ENCODE results near the gene BRWD1.

The BRWD1 gene

GRCh38 chr21:39336457-39337008 lies 23.1 kb upstream of the BRWD1 start:
- intact Hi-C loops (cut with DNase I), result no loop called here
- no peak for DNase-seq

- DNase-seq, result no peak
- intact Hi-C loops (cut with DNase I), result no loop called here
Measured at GRCh38 chr21:39334611-39335010, 21.2 kb upstream of the BRWD1 start.

GRCh38 chr21:39332175-39332574 lies 18.7 kb upstream of the BRWD1 start:
- intact Hi-C loops (cut with DNase I), result no loop called here
- DNase-seq, result no peak

GRCh38 chr21:39330001-39330400 lies 16.6 kb upstream of the BRWD1 start:
- peak in 1 of 42 donors; percentile 39 for DNase-seq
- intact Hi-C loops (cut with DNase I), result no loop called here

GRCh38 chr21:39327727-39328126 lies 14.3 kb upstream of the BRWD1 start:
- intact Hi-C loops (cut with DNase I), result no loop called here

GRCh38 chr21:39326607-39327307 lies 13.3 kb upstream of the BRWD1 start:
- intact Hi-C loops (cut with DNase I), result no loop called here
- DNase-seq, result peak in 1 of 42 donors; percentile 17

More at GRCh38 chr21:39327727-39328126, 14.3 kb upstream of the BRWD1 start:
- no peak for DNase-seq

GRCh38 chr21:39325458-39325857 lies 12.0 kb upstream of the BRWD1 start:
- DNase-seq, result peak in 1 of 42 donors; percentile 16
- intact Hi-C loops (cut with DNase I), result no loop called here

- DNase-seq, result no peak
- intact Hi-C loops (cut with DNase I), result no loop called here
Measured at GRCh38 chr21:39321424-39321823, 8.0 kb upstream of the BRWD1 start.

- DNase-seq, result no peak
- intact Hi-C loops (cut with DNase I), result no loop called here
Measured at GRCh38 chr21:39319814-39320332, 6.4 kb upstream of the BRWD1 start.

GRCh38 chr21:39319251-39319756 lies 5.9 kb upstream of the BRWD1 start:
- intact Hi-C loops (cut with DNase I), result no loop called here
- no peak for DNase-seq

GRCh38 chr21:39318091-39318959 lies 4.9 kb upstream of the BRWD1 start:
- intact Hi-C loops (cut with DNase I), result no loop called here
- DNase-seq, result no peak

GRCh38 chr21:39317134-39318090 lies 4.0 kb upstream of the BRWD1 start:
- intact Hi-C loops (cut with DNase I), result no loop called here
- DNase-seq, result peak in 11 of 42 donors; percentile 4 to 45 (median 17)

- DNase-seq, result no peak
- intact Hi-C loops (cut with DNase I), result no loop called here
Measured at GRCh38 chr21:39316729-39317128, 3.3 kb upstream of the BRWD1 start.

- intact Hi-C loops (cut with DNase I), result no loop called here
- DNase-seq, result no peak
Measured at GRCh38 chr21:39315603-39316445, 2.4 kb upstream of the BRWD1 start.

- peak in 41 of 42 donors; percentile 38 to 81 (median 62) for DNase-seq
- intact Hi-C loops (cut with DNase I), result loop anchor here (5.0 kb wide), 1 partner anchor 132 kb away; the partner anchor contains the start of gene PSMG1
Measured at GRCh38 chr21:39314143-39315027, 953 bp upstream of the BRWD1 start.

- intact Hi-C loops (cut with DNase I), result loop anchor here (2.0 to 5.0 kb wide), 3 partner anchors 36 to 131 kb away; partner anchors contain the start of genes HMGN1 and PSMG1
- peak in 30 of 42 donors; percentile 12 to 77 (median 57) for DNase-seq
Measured at GRCh38 chr21:39313042-39313570, 326 bp downstream of the BRWD1 start.

Measured in head of caudate nucleus (tissue), 42 donors.